Pericardium fibroblast (primary cell): ENCODE results near the gene DISP1. TPM values are rescaled to one million over a fixed set of nuclear protein-coding genes. Genes with fewer than 3 reads are reported as not detected.

Experiments
- total RNA-seq: library from RNA; depleted of rRNA; stranded (reverse); fragments of >200 nt; gene quantifications from 2 replicates; pipeline ENCODE4 v1.2.3, GENCODE V29; 2015

DISP1 gene, protein sequence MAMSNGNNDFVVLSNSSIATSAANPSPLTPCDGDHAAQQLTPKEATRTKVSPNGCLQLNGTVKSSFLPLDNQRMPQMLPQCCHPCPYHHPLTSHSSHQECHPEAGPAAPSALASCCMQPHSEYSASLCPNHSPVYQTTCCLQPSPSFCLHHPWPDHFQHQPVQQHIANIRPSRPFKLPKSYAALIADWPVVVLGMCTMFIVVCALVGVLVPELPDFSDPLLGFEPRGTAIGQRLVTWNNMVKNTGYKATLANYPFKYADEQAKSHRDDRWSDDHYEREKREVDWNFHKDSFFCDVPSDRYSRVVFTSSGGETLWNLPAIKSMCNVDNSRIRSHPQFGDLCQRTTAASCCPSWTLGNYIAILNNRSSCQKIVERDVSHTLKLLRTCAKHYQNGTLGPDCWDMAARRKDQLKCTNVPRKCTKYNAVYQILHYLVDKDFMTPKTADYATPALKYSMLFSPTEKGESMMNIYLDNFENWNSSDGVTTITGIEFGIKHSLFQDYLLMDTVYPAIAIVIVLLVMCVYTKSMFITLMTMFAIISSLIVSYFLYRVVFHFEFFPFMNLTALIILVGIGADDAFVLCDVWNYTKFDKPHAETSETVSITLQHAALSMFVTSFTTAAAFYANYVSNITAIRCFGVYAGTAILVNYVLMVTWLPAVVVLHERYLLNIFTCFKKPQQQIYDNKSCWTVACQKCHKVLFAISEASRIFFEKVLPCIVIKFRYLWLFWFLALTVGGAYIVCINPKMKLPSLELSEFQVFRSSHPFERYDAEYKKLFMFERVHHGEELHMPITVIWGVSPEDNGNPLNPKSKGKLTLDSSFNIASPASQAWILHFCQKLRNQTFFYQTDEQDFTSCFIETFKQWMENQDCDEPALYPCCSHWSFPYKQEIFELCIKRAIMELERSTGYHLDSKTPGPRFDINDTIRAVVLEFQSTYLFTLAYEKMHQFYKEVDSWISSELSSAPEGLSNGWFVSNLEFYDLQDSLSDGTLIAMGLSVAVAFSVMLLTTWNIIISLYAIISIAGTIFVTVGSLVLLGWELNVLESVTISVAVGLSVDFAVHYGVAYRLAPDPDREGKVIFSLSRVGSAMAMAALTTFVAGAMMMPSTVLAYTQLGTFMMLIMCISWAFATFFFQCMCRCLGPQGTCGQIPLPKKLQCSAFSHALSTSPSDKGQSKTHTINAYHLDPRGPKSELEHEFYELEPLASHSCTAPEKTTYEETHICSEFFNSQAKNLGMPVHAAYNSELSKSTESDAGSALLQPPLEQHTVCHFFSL (N-terminal part only)
- total RNA-seq: 7.7 and 8.8 TPM in 2 replicates

GRCh38 chr1:222814536-222815439 is at the start of gene DISP1:
TSS of gene DISP1 (plus strand) at chr1:222815039. CDS start at chr1:222942824, 127,785 bp downstream.

Other genes starting within 250 kb of the DISP1 start
- 3.7 and 4.2 TPM in 2 replicates for gene TAF1A, start 225.1 kb upstream of the DISP1 start, total RNA-seq
- 31.2 and 31.3 TPM in 2 replicates for gene MIA3, start 196.9 kb upstream of the DISP1 start, total RNA-seq
- 44.8 and 57.9 TPM in 2 replicates for gene AIDA, start 102.5 kb upstream of the DISP1 start, total RNA-seq
- gene BROX, start 102.5 kb upstream of the DISP1 start, total RNA-seq: 19.4 and 34.1 TPM in 2 replicates
- gene FAM177B, start 77.8 kb upstream of the DISP1 start, total RNA-seq: not detected in 2 replicates